Stimulated activated CD4-positive, alpha-beta T cell treated with anti-CD3 and anti-CD28 coated beads, TNF-alpha, amount 100 ng/mL, for 24 hours (primary cell): Measurements from ENCODE around the gene RNF130.
"Not testable (repeated sequence)": the region's sequence is repeated elsewhere in the genome, so short reads cannot be mapped to it uniquely, and the experiment has no call there.

Experiments
- DNase-seq, 3 experiments: peaks; one replicate each; pipeline ENCODE4 v3.0.0-alpha.2; 2020; ENCODE audit warnings: low read depth in 3 of 3

The RNF130 gene

DNA sequence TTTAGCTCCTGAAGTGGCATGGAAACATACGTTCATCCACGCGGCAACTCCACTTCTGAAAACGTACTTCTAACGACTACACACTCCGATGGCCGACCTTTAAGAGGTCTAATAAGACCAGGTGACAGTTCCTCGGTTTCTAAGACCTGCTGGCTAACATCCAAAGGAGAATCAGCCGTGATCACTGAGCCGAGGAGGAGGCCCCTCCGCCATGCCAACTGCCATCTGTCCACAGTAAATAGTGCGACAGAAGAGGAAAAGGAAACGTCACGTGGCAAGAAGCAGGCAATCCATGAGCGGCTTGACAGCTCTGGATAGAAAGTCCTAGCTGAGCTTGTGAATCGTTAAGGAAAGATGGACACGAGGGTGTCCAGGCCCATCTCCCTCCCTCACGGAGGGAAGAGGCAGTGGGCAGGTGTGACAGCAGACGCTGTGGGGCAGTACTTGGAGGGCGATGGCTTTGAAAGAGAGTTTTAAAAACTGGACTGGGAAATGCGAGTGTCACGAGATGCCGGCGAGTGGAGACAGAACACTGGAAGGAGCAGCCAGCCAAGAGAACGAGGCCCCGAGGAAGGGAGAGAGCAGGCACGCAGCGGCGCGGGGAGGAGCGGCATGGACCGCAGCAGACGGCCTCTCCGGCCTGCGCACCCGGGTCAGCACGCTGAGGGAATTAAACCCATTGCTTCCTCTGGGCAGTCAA lies 97.2 kb downstream of the RNF130 start:
- no peak for DNase-seq

DNA sequence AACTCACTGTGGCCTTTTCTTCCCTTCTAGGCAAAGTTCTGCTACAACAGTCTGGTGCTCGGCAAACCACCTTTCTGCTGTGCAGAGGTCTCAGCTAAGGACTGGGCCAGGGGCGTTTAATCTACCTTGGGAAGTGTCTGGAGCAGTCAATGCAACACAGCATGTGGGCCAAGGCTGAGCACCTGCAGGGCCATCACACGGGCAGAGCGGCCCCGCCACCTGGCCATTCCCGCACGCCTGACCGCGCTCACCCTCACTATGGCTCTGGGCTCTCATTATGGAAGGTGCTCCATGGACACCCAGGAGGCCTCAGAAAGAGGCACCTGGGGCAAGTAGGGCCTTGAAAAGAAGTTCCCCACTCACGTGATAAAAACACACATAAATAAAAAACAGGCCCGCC lies 98.2 kb downstream of the RNF130 start:
- no peak for DNase-seq

DNA sequence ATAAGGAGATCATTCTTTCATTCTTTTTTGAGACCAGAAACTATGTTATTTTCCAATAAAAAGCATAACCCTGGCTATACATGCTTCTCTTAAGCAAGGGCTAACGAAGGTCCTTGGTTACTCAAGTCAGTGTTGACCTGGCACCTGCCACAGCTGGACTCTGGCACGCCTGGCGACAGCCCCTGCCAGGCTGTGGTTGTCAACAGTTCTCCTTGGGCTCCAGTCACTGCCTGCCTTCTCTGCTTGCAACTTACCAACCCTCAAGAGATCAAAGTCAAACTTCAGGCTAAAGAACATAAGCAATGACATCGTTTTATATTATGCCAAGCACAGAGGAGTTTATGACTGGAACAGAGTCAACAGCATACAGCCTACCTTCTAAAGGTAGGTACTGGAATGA lies 102.4 kb downstream of the RNF130 start:
- DNase-seq, result no peak

DNA sequence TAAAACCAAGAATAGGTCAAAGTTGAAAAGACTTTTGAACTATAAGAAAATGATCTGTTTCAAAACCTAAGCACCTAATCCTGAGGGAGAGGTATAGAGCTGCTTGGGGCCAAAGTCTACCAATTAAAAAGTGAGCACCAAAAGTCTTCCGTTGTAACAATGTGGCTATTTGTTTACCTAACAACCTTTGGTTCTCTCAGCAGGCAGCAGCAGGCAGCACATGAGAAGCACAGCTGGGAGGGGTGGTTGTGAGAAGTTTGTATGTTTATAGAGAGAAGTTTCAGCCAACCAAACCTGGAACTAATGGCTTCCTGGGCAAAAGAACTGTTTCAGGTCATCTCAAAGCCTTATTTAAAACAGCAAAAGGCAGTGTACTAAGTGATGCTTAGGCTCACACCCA lies 104.1 kb downstream of the RNF130 start:
- no peak for DNase-seq

GRCh38 chr5:179964015-179964414 lies 107.5 kb downstream of the RNF130 start:
- DNase-seq, result no peak

- no peak for DNase-seq
Observed at GRCh38 chr5:179963375-179963774, 108.2 kb downstream of the RNF130 start.

GRCh38 chr5:179960204-179960831 lies 111.2 kb downstream of the RNF130 start:
- no peak for DNase-seq

DNA sequence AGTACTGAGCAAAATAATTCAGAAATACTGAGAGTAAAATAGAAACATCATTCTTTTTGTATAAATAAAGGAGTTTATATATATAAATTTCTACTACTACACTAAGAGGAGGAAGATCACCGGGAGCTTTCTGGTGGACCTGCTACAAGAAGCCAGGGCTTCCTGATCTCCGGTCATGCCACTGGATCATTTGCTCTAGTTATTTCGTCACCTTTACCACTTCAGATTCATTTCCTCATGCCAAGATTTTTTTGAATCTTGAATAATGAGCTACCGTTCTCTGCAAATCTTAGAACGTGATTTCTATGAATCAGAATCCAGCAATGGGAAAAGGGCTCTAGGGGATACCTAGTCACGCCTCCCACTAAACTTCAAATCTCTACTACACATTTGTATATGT lies 111.9 kb downstream of the RNF130 start:
- no peak for DNase-seq

DNA sequence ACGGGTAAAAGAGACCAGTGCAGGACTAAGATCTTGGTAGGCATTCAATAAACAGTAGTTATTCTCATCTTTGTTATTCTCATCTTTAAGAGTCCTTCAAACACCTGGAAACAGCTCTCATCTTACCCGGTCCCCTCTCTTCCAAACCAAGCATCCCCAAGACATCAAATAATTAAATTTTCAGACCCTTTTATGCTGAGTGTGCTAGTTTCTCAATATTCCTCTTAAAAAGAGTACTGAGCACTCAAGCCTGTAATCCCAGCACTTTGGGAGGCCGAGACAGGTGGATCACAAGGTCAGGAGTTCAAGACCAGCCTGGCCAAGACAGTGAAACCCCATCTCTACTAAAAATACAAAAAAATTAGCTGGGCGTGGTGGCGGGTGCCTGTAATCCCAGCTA lies 112.4 kb downstream of the RNF130 start:
- DNase-seq, result not testable (repeated sequence)

- no peak for DNase-seq
Observed at GRCh38 chr5:179955630-179956029, 115.9 kb downstream of the RNF130 start.

DNA sequence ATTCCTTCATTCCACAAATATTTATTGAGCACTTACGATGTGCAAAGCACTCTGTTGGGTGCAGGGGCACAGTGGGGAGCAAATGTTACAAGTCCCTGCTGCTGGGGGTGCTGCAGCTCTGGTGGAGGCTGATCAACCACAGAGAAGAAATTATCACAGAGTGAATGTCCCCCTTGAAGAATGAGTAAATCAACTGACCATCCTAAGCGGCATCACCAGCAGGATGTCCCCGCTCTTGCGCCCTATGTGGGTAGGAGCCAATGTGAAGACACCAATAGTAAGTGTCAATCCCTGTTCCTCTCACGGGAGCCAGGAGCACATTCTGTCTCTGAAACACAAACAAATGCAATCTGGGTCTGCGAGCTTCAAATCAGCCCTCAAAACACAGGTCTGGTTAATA lies 116.5 kb downstream of the RNF130 start:
- no peak for DNase-seq

GRCh38 chr5:179954434-179954833 lies 117.1 kb downstream of the RNF130 start:
- DNase-seq, result no peak

DNA sequence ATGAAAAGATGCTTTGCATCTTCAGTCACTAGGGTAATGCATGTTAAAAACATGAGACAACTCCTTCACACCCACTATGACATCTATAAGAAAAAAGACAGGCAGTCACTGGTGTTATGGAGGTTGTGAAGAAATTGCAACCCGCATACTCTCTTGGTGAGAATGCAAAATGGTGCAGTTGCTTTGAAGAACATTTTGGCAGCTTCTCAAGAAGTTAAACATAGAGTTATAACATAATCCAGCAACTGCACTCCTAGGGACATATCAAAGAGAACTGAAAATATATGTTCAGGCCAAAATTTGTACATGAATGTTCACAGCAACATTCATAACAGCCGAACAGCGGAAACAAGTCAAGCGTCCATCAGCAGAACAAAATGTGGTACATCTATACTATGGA lies 117.6 kb downstream of the RNF130 start:
- no peak for DNase-seq

DNA sequence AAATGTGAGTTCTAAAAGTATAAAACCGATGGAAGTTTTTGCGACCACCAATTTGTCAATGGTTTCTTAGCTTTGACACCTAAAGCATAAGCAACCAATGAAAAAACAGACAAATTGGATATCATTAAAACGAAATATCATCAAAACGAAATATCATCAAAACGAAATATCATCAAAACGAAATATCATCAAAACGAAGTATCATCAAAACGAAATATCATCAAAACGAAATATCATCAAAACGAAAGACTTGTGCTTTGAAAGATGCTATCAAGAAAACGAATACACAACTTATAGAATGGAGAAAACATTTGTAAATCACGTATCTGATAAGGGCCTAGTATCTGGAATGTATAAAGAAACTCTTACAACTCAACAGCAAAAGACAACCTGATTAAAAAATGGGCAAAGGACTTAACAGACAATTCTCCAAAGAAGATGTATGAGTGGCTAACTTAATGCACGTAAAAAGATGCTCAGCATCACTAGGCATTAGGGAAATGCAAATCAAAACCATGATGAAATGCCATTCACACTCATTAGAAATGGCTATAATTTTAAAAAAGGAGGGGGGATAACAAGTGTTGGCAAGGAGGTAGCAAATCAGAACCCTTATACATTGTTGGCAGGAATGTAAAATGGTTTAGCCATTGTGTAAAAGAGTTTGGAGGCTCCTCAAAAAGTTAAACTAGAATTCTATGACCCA lies 134.4 kb downstream of the RNF130 start:
- no peak for DNase-seq

DNA sequence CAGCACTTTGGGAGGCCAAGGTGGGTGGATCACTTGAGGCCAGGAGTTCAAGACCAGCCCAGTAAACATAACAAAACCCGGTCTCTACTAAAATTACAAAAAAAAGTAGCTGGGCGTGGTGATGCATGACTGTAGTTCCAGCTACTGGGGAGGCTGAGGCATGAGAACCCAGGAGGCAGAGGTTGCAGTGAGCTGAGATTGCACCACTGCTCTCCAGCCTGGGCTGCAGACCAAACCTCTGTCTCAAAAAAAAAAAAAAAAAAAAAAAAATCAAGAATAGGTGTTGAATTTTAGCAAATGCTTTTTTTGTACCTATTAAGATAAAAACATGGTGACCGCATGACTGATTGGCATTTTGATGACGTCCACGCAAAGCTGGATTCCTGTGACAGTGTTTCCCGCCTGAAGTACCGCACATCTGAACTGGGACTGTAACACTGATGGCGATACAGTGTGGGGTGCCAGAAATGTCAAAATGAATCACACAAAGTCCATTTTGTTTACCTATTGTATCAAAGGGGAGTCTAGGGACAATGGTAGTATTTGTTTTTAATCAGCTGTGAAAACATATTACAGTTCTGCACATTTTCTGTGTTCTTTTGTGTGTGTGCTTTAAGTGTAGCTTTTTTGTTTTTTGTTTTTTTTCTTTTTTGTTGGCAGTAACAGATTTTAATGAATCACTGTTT lies 140.6 kb downstream of the RNF130 start:
- DNase-seq, result no peak

DNA sequence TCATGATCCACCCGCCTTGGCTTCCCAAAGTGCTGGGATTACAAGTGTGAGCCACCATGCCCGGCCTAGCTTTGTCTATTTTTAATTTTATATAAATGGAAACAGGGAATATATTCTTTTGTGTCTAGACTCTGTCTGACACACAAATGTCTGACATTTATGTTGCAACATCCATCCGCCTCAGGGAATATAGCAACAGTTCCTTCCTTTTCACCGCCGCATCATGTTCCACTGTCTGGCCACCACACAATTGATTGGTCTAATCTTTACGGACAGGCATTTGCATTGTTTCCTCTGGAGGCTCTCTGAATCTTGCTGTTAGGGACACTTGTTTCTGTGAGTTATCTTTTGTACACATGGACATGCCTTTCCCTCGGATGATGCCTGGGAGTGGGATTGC lies 143.7 kb downstream of the RNF130 start:
- DNase-seq, result no peak

DNA sequence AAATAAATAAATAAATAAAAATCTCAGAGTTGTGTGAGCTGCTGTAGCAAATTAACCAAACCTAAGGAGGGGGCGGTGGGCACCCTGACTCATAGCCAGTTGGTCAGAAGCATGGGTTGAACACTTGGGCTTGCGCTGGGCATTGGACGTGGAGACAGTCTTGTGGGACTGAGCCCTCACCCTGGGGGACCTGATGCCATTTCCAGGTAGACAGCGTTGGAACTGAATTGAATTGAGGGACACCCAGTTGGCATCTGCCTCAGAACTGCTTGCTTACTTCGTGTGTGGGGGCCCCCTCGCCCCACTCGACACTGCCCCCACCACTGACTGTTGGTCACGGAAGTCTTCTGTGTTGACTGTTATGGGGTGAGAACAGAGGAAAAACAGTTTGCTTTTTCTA lies 144.9 kb downstream of the RNF130 start:
- DNase-seq, result no peak

DNA sequence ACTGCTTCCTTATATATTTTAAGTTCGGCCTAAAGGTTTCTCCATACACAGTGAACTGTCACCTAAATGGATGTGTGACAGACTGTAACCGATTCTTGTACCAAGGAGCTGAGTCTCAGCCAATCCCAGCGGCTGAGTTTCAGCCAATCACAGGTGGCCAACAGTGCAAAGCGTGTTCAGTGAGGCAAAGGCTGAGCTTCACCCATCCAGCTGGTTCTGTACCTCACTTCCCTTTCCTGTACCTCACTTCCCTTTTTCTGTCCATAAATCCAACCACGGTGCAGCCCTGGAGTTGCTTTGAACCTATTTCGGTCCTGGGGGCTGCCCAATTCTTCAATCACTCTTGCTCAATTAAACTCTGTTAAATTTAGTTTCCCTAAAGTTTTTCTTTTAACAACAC lies 148.1 kb downstream of the RNF130 start:
- no peak for DNase-seq

DNA sequence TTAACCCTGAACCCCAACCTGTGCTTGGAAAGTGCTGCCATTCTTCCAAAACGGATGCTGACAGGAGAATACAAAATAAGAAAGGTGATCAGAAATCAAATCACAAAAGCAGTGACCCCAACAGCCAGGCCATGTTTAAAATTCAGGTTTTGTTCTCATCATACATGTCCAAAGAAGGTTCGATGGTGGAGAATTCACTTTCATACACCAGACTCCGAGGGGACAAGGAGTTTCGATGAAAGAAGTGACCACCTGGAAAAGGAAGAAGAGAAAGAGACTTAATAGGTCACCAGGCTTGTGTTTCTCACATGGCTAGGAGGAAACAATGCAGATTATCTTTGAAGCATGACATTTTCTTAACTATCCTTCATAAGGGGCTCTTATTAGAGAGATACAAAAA lies 151.4 kb downstream of the RNF130 start:
- DNase-seq, result no peak

GRCh38 chr5:179919487-179920060 lies 152.0 kb downstream of the RNF130 start:
- DNase-seq, result no peak

DNA sequence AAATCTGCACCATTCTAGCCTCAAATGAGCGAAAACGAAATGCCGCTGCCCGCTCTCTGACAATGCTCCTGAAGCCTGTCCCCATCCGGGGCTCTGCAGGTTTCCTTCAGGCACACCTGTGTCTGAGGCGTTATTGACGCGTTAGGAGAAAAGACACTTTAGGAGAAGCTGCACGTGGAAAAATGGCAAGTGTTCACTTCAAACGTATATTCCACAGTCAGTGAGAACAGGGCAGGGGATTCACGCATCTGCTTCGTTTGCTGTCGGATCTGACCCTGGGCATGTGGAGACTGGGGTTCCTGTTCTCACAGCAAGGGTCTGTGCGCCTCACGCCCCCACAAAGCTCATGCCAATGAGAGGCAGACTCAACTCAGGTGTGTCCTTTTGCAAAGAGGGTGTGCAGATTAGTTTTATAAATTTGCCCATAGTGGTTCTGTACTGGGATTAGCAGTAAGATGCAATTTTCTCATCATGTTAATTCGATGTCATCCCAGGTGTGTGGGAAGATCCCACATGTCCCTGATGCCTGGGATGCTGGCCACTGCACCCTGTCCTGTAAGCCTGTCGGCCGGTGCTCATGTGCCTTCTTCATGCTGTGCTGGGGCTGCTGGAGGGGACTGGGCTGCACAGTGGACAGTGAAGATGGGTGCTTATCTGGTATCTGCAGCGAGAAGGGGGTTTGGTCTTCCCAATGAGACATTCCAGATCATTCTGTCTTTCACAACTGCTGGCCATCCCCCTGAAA lies 152.6 kb downstream of the RNF130 start:
- no peak for DNase-seq

- DNase-seq, result no peak
Observed at GRCh38 chr5:179916523-179916922, 155.0 kb downstream of the RNF130 start.
